Activated CD4-positive, alpha-beta T cell treated with anti-CD3 and anti-CD28 coated beads, Interleukin-2, amount 10 ng/mL, durations not matched to agents 24 days and 14 days (primary cell): ENCODE data around the gene ZNF175. TPM values are rescaled to one million over a fixed set of nuclear protein-coding genes. Genes with fewer than 3 reads are reported as not detected.
A peak's percentile ranks its signal among the peaks of the same experiment; 100 is the strongest.

ENCODE experiments used
- DNase-seq: peaks from one replicate; pipeline ENCODE4 v3.0.0; 2022
- H3K27ac Mint-ChIP-seq: one replicate; pipeline ENCODE4 v1.8.0; 2022; ENCODE audit warnings: mild to moderate bottlenecking, mixed read lengths
- H3K27me3 Mint-ChIP-seq: one replicate; pipeline ENCODE4 v1.8.0; 2022; ENCODE audit warnings: mixed read lengths
- H3K36me3 Mint-ChIP-seq: one replicate; pipeline ENCODE4 v1.8.0; 2022; ENCODE audit warnings: low read depth, mild to moderate bottlenecking, mixed read lengths
- H3K4me1 Mint-ChIP-seq: one replicate; pipeline ENCODE4 v1.8.0; 2021; ENCODE audit warnings: mixed read lengths
- H3K4me3 Mint-ChIP-seq: one replicate; pipeline ENCODE4 v1.8.0; 2022; ENCODE audit warnings: mild to moderate bottlenecking, moderate library complexity, mixed read lengths
- H3K9me3 Mint-ChIP-seq: one replicate; pipeline ENCODE4 v1.8.0; 2021; ENCODE audit warnings: mixed read lengths
- intact Hi-C: fragments of 100-400 bp; cut with micrococcal nuclease; formaldehyde crosslinking; loops from one replicate; pipeline ENCODE4 v1.15.1; 2023
- total RNA-seq: library from RNA; stranded (reverse); gene quantifications from 2 replicates; pipeline ENCODE4 v1.2.3, GENCODE V29; 2022

ZNF175 gene
- total RNA-seq, 1 donor from 2014 or later = 8.5 TPM

DNA sequence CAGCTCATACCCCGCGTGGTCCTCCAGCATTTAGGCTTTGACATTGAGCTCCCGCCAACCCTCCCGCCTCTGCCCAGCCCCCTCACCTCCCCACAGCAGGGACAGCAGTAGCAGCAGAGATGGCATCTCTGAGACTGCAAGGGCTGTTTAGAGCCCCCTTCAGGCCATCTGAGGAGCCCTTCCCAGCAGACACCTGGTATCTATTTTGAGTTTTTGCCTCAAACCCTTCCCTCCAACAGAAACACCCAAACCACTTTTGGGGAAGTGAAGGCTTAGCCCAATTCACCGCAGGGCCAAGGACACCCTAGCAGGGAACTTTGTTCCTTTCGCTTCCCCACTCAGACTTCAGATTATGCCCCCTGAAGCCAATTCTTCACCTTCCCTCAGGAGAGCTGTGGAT, 6.3 kb upstream of the ZNF175 start:
- peaks cover 23% of the 10 kb centered on the region for H3K27me3 Mint-ChIP-seq
- no peaks in the 10 kb centered on the region for H3K9me3 Mint-ChIP-seq
- H3K27ac Mint-ChIP-seq = no peak overlapping the region
- H3K4me1 Mint-ChIP-seq = no peaks in the 10 kb centered on the region
- no peak overlapping the region for H3K4me3 Mint-ChIP-seq
- H3K36me3 Mint-ChIP-seq = no peaks in the 10 kb centered on the region
- intact Hi-C loops = no loop called here
- no peak for DNase-seq

DNA sequence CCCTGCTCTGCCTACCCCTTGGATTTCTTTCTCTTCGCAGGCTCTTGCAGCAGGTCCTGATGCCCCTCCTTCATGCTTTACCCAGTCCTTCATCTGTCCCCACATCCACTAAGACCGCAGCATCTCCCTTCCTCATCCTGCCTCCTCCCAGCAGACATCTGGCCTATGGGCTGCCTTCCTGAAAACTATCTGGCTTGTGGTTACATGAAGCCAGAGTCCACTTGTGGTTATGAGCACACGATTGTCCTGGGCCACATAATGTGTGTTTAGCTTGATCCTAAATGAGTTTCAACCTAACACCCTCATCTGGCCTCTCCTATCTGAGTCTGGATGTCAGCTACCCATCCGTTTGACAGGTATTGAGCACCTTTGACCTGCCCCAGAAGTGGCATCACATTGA, 5.5 kb upstream of the ZNF175 start:
- intact Hi-C loops = no loop called here
- H3K4me1 Mint-ChIP-seq = peaks cover 2% of the 10 kb centered on the region

DNA sequence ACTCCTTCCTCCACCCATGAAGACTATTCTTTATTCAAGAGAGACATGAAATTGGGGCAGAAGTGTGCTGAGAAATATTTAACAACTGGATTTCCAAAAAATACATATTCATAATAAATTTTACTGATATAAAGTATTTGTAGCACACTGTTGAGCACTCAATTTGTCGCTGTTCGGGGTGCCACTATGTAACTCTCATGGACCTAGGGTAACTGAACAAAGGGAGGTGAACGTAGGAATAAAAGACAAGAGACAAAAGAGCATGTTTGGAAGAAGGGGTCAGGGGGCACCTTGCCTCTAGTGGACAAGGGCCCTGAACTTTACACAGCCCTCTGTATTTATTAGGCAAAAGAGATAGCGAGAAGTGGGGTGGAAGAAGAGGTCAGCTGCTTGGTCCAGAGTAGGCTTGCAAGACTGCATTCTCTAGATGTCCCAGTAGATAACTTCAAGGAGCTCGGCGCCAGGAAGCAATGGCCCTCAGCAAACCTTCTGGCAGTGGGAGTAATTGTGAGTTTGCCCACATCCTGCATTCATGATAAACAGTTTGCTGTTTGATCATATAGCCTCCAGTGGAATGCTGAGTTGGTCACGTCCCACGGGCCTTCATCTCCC, 4.5 kb upstream of the ZNF175 start:
- H3K4me3 Mint-ChIP-seq = no peak overlapping the region
- H3K9me3 Mint-ChIP-seq = peaks cover 11% of the 10 kb centered on the region
- H3K36me3 Mint-ChIP-seq = peaks cover 3% of the 10 kb centered on the region
- H3K27ac Mint-ChIP-seq = no peak overlapping the region
- peaks cover 26% of the 10 kb centered on the region for H3K27me3 Mint-ChIP-seq
- DNase-seq = no peak
- H3K4me1 Mint-ChIP-seq = peaks cover 9% of the 10 kb centered on the region
- intact Hi-C loops = no loop called here

More for the DNA sequence above, 5.5 kb upstream of the ZNF175 start:
- Mint-ChIP-seq H3K4me3 (no peak overlapping the region), H3K36me3 (no peaks in the 10 kb centered on the region), H3K27me3 (peaks cover 26% of the 10 kb centered on the region), H3K9me3 (peaks cover 3% of the 10 kb centered on the region), H3K27ac (no peak overlapping the region)
- no peak for DNase-seq

DNA sequence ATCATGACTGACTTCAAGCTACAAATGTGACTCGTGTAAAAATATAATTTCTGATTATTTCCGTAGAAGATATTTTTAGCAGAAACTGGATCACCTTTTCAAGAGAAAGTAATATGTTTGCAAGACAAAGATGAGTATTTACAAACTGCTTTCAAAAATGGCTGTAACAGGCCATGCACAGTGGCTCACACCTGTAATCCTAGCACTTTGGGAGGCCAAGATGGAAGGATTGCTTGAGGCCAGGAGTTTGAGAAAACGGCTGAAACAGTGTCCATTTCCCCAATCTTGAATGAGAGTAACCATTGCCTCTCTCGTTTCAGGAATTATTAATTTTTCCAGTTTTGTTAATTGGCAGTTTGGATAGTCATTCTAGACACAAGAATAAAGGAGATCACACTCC, 3.5 kb upstream of the ZNF175 start:
- intact Hi-C loops = no loop called here
- no peak for DNase-seq
- Mint-ChIP-seq H3K36me3 (peaks cover 7% of the 10 kb centered on the region), H3K4me1 (peaks cover 18% of the 10 kb centered on the region), H3K9me3 (peaks cover 18% of the 10 kb centered on the region), H3K4me3 (no peak overlapping the region), H3K27ac (no peak overlapping the region), H3K27me3 (peaks cover 25% of the 10 kb centered on the region)

DNA sequence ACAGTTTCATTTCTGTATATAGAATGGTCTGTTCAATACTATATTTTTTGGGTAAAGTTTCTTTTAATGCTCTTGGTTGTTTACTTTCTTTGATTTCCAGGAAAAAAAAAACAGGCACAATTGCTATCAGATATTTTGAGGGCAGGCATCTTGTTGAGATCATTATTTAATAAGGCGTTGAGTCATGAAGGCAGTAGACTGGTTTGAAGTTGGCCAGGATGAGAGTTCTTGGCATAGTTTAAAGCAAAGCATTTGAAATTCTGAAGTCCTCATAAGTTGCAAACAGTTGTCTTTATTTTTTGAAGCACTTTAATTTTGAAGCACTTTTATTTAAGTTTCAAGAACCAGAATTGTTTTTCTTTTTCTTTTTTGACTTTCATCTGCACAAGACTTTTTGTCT, 2.6 kb upstream of the ZNF175 start:
- Mint-ChIP-seq H3K36me3 (peaks cover 12% of the 10 kb centered on the region), H3K27me3 (peaks cover 25% of the 10 kb centered on the region), H3K9me3 (peaks cover 18% of the 10 kb centered on the region), H3K27ac (no peak overlapping the region), H3K4me1 (peaks cover 19% of the 10 kb centered on the region), H3K4me3 (no peak overlapping the region)
- intact Hi-C loops = no loop called here
- no peak for DNase-seq

DNA sequence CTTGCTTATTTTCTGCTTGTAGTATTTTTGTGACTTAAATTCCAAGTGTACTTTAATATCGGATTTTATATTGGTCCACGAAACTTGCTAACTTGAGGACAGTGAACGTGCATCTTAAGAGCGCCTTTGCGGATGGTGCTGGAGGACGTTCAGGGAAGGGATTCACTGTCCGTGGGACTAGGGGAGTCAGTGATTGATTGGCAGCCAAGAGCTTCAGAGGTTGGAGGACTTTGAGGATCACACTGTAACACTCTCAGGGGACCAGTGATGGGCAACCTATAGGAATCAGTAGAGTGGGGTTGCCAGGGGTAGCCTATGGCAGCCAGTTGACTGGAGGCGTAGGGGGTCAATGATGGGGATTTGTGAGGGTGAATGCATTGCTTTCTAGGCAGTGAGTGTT, 516 bp downstream of the ZNF175 start:
- no peak for DNase-seq
- Mint-ChIP-seq H3K9me3 (peaks cover 18% of the 10 kb centered on the region), H3K36me3 (peaks cover 26% of the 10 kb centered on the region), H3K4me1 (peaks cover 21% of the 10 kb centered on the region), H3K27me3 (peaks cover 14% of the 10 kb centered on the region), H3K27ac (peak overlapping the region; percentile 55), H3K4me3 (peak overlapping the region; percentile 92)
- intact Hi-C loops = loop anchor here (1.0 kb wide), 1 partner anchor 23 kb away; no protein-coding TSS in a partner anchor

DNA sequence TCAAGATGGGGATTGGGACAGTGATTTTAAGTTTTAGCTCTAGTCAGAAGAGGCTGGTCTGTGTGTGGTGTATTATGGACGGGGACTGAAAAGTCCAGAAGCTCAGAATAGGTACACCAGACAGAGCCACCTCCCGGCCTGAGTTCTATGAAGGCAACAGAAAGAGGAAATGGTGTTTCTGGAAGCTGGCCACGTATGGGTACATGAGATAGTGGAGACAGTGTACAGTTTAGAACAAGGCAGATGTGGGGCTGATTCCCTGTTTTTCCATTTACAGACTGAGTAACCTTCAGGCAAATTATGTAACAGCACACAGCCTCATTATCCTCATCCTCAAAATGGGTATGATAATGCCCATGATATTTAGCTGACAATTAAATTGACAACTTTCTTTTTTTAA, 1.3 kb downstream of the ZNF175 start:
- H3K27me3 Mint-ChIP-seq = peaks cover 13% of the 10 kb centered on the region
- H3K9me3 Mint-ChIP-seq = peaks cover 18% of the 10 kb centered on the region
- H3K36me3 Mint-ChIP-seq = peaks cover 33% of the 10 kb centered on the region
- H3K27ac Mint-ChIP-seq = no peak overlapping the region
- intact Hi-C loops = no loop called here
- H3K4me3 Mint-ChIP-seq = peak overlapping the region; percentile 92
- no peak for DNase-seq
- H3K4me1 Mint-ChIP-seq = peaks cover 21% of the 10 kb centered on the region

DNA sequence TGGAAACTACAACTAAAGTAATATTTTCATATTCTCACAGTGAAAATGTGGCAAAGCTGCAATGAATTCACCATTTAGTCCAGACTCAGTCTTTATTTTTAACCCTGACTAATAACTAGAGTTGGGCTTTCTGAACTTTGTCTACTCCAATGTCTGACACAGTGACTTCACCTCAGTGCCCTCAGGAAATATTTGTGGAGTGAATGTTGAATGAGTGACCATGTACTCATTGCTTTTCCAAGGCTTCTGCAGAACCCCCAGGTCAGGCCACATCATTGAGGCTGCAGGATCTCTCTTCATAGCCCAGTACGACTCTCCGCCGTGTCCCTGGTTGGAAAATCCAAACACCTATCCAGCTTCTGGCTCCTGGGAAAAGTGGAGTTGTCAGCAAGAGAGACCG, 1.8 kb downstream of the ZNF175 start:
- Mint-ChIP-seq H3K4me3 (no peak overlapping the region), H3K4me1 (peaks cover 21% of the 10 kb centered on the region), H3K27ac (no peak overlapping the region), H3K9me3 (peaks cover 18% of the 10 kb centered on the region), H3K27me3 (peaks cover 13% of the 10 kb centered on the region), H3K36me3 (peaks cover 33% of the 10 kb centered on the region)
- DNase-seq = no peak
- intact Hi-C loops = no loop called here

DNA sequence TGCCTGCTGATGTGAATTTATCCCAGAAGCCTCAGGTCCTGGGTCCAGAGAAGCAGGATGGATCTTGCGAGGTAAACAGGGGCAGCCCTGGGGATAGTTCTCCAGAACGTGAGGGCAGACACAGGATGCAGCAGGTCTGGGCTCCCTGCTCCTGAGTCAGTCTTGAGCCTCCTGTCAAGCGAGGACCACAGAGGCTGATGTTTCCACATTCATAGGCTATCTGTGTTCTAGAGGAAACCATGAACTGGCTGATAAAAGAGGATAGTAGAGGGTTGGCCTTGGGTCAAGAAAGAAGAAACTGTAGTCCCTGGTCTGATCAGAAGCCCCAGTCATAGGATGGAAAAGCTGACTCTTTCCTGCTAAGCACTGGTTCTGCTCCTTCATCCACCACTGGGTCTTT, 2.2 kb downstream of the ZNF175 start:
- intact Hi-C loops = no loop called here
- Mint-ChIP-seq H3K27ac (no peak overlapping the region), H3K27me3 (peaks cover 9% of the 10 kb centered on the region)

DNA sequence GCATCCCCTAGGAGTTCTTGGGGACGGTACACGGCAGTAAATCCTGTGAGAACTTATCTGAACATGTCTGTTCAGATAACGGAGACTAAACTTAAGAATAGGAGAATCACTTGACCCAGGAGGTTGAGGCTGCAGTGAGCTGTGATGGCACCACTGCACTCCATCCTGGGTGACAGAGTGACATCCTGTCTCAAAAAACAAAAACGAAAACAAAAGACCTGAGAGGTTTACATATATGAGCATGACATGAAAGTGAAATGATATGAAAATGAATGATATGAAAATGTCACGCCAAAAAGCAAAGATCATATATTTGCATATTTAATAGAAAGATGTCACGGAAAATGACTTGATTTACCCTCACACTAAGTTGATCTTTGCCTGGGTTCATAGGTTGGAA, 5.8 kb downstream of the ZNF175 start:
- intact Hi-C loops = no loop called here
- no peak for DNase-seq
- H3K27me3 Mint-ChIP-seq = no peaks in the 10 kb centered on the region
- no peak overlapping the region for H3K4me3 Mint-ChIP-seq
- peaks cover 16% of the 10 kb centered on the region for H3K9me3 Mint-ChIP-seq
- H3K27ac Mint-ChIP-seq = no peak overlapping the region
- H3K36me3 Mint-ChIP-seq = peaks cover 49% of the 10 kb centered on the region
- peaks cover 10% of the 10 kb centered on the region for H3K4me1 Mint-ChIP-seq

More for the DNA sequence above, 2.2 kb downstream of the ZNF175 start:
- Mint-ChIP-seq H3K4me1 (peaks cover 21% of the 10 kb centered on the region), H3K9me3 (peaks cover 18% of the 10 kb centered on the region), H3K4me3 (no peak overlapping the region), H3K36me3 (peaks cover 35% of the 10 kb centered on the region)
- DNase-seq = no peak

DNA sequence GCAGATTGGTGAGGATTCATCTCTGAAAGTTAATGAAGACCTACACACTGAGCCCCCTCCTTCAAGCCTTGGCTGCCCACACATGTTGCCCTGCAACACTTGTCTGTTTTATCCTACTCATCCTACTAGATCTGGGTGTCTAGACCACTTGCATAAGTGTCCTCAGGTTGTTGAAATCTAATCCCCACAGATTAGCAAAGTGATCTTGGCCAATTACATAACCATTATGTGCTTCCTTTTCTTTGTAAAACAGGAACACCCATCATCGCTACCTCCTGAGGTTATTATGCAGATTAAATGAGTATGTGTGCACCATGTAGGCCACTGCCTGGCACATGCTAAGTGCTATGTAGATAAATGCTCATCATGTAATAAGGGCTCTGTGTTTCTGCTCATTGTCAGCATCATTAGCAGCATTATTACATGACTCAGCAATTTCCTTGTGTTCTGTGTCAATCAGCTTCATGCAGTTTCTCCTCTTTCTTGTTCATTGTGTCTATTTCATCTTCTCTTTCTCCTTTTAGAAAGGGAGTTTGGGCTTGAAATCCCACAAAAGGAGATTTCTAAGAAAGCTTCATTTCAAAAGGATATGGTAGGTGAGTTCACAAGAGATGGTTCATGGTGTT, 15.1 kb downstream of the ZNF175 start:
- DNase-seq = no peak
- intact Hi-C loops = no loop called here
- Mint-ChIP-seq H3K9me3 (peaks cover 56% of the 10 kb centered on the region), H3K27me3 (no peaks in the 10 kb centered on the region), H3K4me1 (no peaks in the 10 kb centered on the region), H3K36me3 (peaks cover 76% of the 10 kb centered on the region), H3K27ac (no peak overlapping the region), H3K4me3 (no peak overlapping the region)

DNA sequence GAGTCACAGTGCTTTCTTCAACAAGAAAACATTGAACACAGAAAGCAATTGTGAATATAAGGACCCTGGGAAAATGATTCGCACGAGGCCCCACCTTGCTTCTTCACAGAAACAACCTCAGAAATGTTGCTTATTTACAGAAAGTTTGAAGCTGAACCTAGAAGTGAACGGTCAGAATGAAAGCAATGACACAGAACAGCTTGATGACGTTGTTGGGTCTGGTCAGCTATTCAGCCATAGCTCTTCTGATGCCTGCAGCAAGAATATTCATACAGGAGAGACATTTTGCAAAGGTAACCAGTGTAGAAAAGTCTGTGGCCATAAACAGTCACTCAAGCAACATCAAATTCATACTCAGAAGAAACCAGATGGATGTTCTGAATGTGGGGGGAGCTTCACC, 15.7 kb downstream of the ZNF175 start:
- no peak overlapping the region for H3K4me3 Mint-ChIP-seq
- intact Hi-C loops = no loop called here
- H3K9me3 Mint-ChIP-seq = peaks cover 50% of the 10 kb centered on the region
- H3K27ac Mint-ChIP-seq = no peak overlapping the region
- DNase-seq = no peak
- peaks cover 72% of the 10 kb centered on the region for H3K36me3 Mint-ChIP-seq
- H3K27me3 Mint-ChIP-seq = no peaks in the 10 kb centered on the region
- no peaks in the 10 kb centered on the region for H3K4me1 Mint-ChIP-seq

DNA sequence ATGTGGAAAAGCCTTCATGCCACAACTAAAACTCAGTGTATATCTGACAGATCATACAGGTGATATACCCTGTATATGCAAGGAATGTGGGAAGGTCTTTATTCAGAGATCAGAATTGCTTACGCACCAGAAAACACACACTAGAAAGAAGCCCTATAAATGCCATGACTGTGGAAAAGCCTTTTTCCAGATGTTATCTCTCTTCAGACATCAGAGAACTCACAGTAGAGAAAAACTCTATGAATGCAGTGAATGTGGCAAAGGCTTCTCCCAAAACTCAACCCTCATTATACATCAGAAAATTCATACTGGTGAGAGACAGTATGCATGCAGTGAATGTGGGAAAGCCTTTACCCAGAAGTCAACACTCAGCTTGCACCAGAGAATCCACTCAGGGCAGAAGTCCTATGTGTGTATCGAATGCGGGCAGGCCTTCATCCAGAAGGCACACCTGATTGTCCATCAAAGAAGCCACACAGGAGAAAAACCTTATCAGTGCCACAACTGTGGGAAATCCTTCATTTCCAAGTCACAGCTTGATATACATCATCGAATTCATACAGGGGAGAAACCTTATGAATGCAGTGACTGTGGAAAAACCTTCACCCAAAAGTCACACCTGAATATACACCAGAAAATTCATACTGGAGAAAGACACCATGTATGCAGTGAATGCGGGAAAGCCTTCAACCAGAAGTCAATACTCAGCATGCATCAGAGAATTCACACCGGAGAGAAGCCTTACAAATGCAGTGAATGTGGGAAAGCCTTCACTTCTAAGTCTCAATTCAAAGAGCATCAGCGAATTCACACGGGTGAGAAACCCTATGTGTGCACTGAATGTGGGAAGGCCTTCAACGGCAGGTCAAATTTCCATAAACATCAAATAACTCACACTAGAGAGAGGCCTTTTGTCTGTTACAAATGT, 16.4 kb downstream of the ZNF175 start:
- intact Hi-C loops = no loop called here
- no peak for DNase-seq
- Mint-ChIP-seq H3K36me3 (peaks cover 70% of the 10 kb centered on the region), H3K9me3 (peaks cover 47% of the 10 kb centered on the region), H3K27ac (no peak overlapping the region), H3K4me3 (no peak overlapping the region), H3K4me1 (peaks cover 2% of the 10 kb centered on the region), H3K27me3 (no peaks in the 10 kb centered on the region)

DNA sequence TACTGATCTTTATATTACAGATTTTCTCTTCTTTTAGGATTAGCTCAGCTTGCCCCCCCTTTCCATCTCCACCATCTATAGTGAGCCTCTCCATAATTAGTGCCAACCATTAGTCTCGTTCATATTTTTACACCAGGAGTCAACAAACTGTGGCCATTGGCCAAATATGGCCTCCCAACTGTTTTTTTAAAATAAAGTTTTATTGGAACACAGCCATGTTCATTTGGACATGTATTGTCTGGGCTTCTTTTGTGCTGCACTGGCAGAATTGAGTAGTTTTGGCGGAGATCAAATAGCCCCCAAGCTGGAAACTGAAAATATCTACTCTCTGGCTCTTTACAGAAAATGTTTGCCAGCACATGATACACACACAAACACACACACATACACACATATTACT, 18.4 kb downstream of the ZNF175 start:
- Mint-ChIP-seq H3K9me3 (peaks cover 36% of the 10 kb centered on the region), H3K36me3 (peaks cover 51% of the 10 kb centered on the region), H3K27me3 (no peaks in the 10 kb centered on the region)

More for the DNA sequence above, 18.4 kb downstream of the ZNF175 start:
- intact Hi-C loops = no loop called here
- no peak for DNase-seq
- H3K4me1 Mint-ChIP-seq = peaks cover 15% of the 10 kb centered on the region
- no peak overlapping the region for H3K27ac Mint-ChIP-seq
- no peak overlapping the region for H3K4me3 Mint-ChIP-seq
